ENCODE results near the gene SCNM1.
A peak's percentile ranks its signal among the peaks of the same experiment; 100 is the strongest.
"Not testable (repeated sequence)": the region's sequence is repeated elsewhere in the genome, so short reads cannot be mapped to it uniquely, and the experiment has no call there.

The SCNM1 gene

GRCh38 chr1:151146412-151147131 lies 19.4 kb upstream of the SCNM1 start, which contains the start of gene SEMA6C:
Gene SEMA6C (minus strand): TSS chr1:151146631. CDS start chr1:151142621, 4,010 bp downstream.
- peak; percentile 95 to 100 for DNase-seq

- peak in 1 of 2 experiments; percentile 33 for DNase-seq
These were observed 18.8 kb upstream of the SCNM1 start for GRCh38 chr1:151147132-151147503.

GRCh38 chr1:151147665-151148064 lies 18.3 kb upstream of the SCNM1 start:
- DNase-seq: no peak

- peak in 1 of 2 experiments; percentile 45 for DNase-seq
These were observed 9.5 kb upstream of the SCNM1 start, which contains the start of gene TNFAIP8L2 for GRCh38 chr1:151156515-151156819. Gene TNFAIP8L2 (plus strand): TSS chr1:151156649. CDS start chr1:151158698, 2,049 bp downstream.

GRCh38 chr1:151157067-151157531 lies 8.8 kb upstream of the SCNM1 start:
- DNase-seq: no peak

GRCh38 chr1:151158326-151158725 lies 7.6 kb upstream of the SCNM1 start:
- no peak for DNase-seq

GRCh38 chr1:151158751-151159251 lies 7.1 kb upstream of the SCNM1 start:
- DNase-seq: no peak

GRCh38 chr1:151159373-151159772 lies 6.6 kb upstream of the SCNM1 start:
- DNase-seq: no peak

- DNase-seq: no peak
These were observed 1.1 kb upstream of the SCNM1 start for GRCh38 chr1:151164732-151165280.

GRCh38 chr1:151165281-151165737 lies 635 bp upstream of the SCNM1 start:
- peak; percentile 69 to 81 for DNase-seq

- DNase-seq: peak in 1 of 2 experiments; percentile 62
These were observed 587 bp downstream of the SCNM1 start for GRCh38 chr1:151166505-151166956.

- DNase-seq: no peak
These were observed 1.2 kb downstream of the SCNM1 start for GRCh38 chr1:151167116-151167515.

- DNase-seq: no peak
These were observed 5.2 kb downstream of the SCNM1 start for GRCh38 chr1:151171190-151171589.

- DNase-seq: no peak
These were observed 9.2 kb downstream of the SCNM1 start for GRCh38 chr1:151175041-151175741.

- peak; percentile 32 to 62 for DNase-seq
These were observed 9.9 kb downstream of the SCNM1 start, which contains the start of gene TMOD4 for GRCh38 chr1:151175863-151176262. Gene TMOD4 (minus strand): TSS chr1:151175981. CDS start chr1:151174875, 1,106 bp downstream.

GRCh38 chr1:151176514-151177045 lies 10.6 kb downstream of the SCNM1 start:
- DNase-seq: no peak

- no peak for DNase-seq
These were observed 18.3 kb downstream of the SCNM1 start for GRCh38 chr1:151184211-151184610.

GRCh38 chr1:151187205-151187604 lies 21.3 kb downstream of the SCNM1 start:
- no peak for DNase-seq

- not testable (repeated sequence) for DNase-seq
These were observed 22.7 kb downstream of the SCNM1 start for GRCh38 chr1:151188667-151189066.

- peak; percentile 98 to 99 for DNase-seq
These were observed 23.9 kb downstream of the SCNM1 start, which contains the start of gene VPS72 for GRCh38 chr1:151189637-151190445. Gene VPS72 (minus strand): TSS chr1:151190197. CDS start chr1:151190121, 76 bp downstream.

- no peak for DNase-seq
These were observed 26.1 kb downstream of the SCNM1 start for GRCh38 chr1:151192047-151192446.

GRCh38 chr1:151193304-151193703 lies 27.4 kb downstream of the SCNM1 start:
- DNase-seq: no peak
